NCI-H69 (cell line): ENCODE measurements around the gene GHRHR.

Experiments used
- DNase-seq: peaks from one replicate; lab custom pipeline; 2025; lab: John Stamatoyannopoulos, UW

GHRHR gene

GRCh38 chr7:30985756-30986155 lies 22.0 kb downstream of the GHRHR start:
- no peak for DNase-seq

GRCh38 chr7:30986331-30986730 lies 22.6 kb downstream of the GHRHR start:
- no peak for DNase-seq

- no peak for DNase-seq
These were observed 23.0 kb downstream of the GHRHR start for GRCh38 chr7:30986738-30987137.

- DNase-seq: no peak
These were observed 23.4 kb downstream of the GHRHR start for GRCh38 chr7:30987178-30987577.

GRCh38 chr7:30987936-30988335 lies 24.2 kb downstream of the GHRHR start:
- no peak for DNase-seq

- peak; percentile 98 for DNase-seq
These were observed 24.7 kb downstream of the GHRHR start for GRCh38 chr7:30988351-30989005.

GRCh38 chr7:30989008-30989823 lies 25.5 kb downstream of the GHRHR start:
- peak; percentile 34 for DNase-seq

- DNase-seq: peak; percentile 34
These were observed 26.3 kb downstream of the GHRHR start for GRCh38 chr7:30989824-30990672.

- no peak for DNase-seq
These were observed 27.0 kb downstream of the GHRHR start for GRCh38 chr7:30990673-30991170.

GRCh38 chr7:30992414-30992813 lies 28.7 kb downstream of the GHRHR start:
- DNase-seq: peak; percentile 72

GRCh38 chr7:30994206-30995100 lies 30.7 kb downstream of the GHRHR start:
- peak; percentile 75 for DNase-seq

GRCh38 chr7:30995536-30995935 lies 31.8 kb downstream of the GHRHR start:
- no peak for DNase-seq

GRCh38 chr7:30996256-30996655 lies 32.5 kb downstream of the GHRHR start:
- peak; percentile 38 for DNase-seq

GRCh38 chr7:30996883-30997282 lies 33.1 kb downstream of the GHRHR start:
- DNase-seq: peak; percentile 36

- no peak for DNase-seq
These were observed 33.6 kb downstream of the GHRHR start for GRCh38 chr7:30997316-30997715.

GRCh38 chr7:30998180-30998579 lies 34.4 kb downstream of the GHRHR start:
- no peak for DNase-seq

GRCh38 chr7:31000161-31000693 lies 36.5 kb downstream of the GHRHR start:
- DNase-seq: no peak

GRCh38 chr7:31000779-31001178 lies 37.0 kb downstream of the GHRHR start:
- DNase-seq: no peak

- DNase-seq: peak; percentile 19
These were observed 38.5 kb downstream of the GHRHR start for GRCh38 chr7:31002256-31002655.

GRCh38 chr7:31003097-31003496 lies 39.3 kb downstream of the GHRHR start:
- no peak for DNase-seq

GRCh38 chr7:31003721-31004120 lies 40.0 kb downstream of the GHRHR start:
- DNase-seq: peak; percentile 15
